Endothelial cell of umbilical vein (primary cell): ENCODE data around the gene SMARCC2. TPM values are rescaled to one million over a fixed set of nuclear protein-coding genes. Genes with fewer than 3 reads are reported as not detected.
A peak's percentile ranks its signal among the peaks of the same experiment; 100 is the strongest.

Experiments
- BruUV-seq: library from RNA; stranded (reverse); fragments of 400-500 nt; replicated peaks from 2 replicates; lab custom pipeline; 2021; lab: Mats Ljungman, UMichigan
- CTCF ChIA-PET: fragments of 300-600, 350-600 bp; sonication (Branson Sonifier 250); formaldehyde crosslinking; loops from one replicate; lab custom pipeline; 2021; ENCODE audit warnings: antibody characterized with exemption, inconsistent platforms; lab: Charles Lee
- POLR2A ChIA-PET: fragments of 300-600, 350-600 bp; sonication (Branson Sonifier 250); formaldehyde crosslinking; loops from one replicate; lab custom pipeline; 2021; ENCODE audit warnings: antibody characterized with exemption, inconsistent platforms; lab: Charles Lee
- DNase-seq: peaks from one replicate; pipeline ENCODE4 v3.0.0-alpha.2; 2011; ENCODE audit warnings: low read depth, low spot score
- FAIRE-seq: peaks from 2 replicates; lab custom pipeline; 2011; peaks lifted over from hg19 to GRCh38; lab: Jason Lieb, UNC
- H2AFZ ChIP-seq: 2 replicates; pipeline ENCODE4 v1.6.0; 2012; ENCODE audit warnings: low read depth, low read length, control low read depth, inconsistent platforms
- H3K27ac ChIP-seq: 2 replicates; pipeline ENCODE4 v1.5.1; 2011; ENCODE audit warnings: low read depth, mild to moderate bottlenecking, control low read depth, low read length, moderate library complexity; ENCODE audit not compliant: insufficient read depth
- H3K27me3 ChIP-seq, 2 experiments: 2 replicates each; pipeline versions ENCODE4 v1.6.0 to v1.6.1; 2011; ENCODE audit warnings: low read length in 2 of 2, mixed read lengths in 1 of 2; ENCODE audit not compliant: control insufficient read depth in 2 of 2, insufficient read depth in 2 of 2
- H3K36me3 ChIP-seq, 2 experiments: 2 replicates in 1 of 2; 3 replicates in 1 of 2; pipeline ENCODE4 v1.5.1; 2011; ENCODE audit warnings: low read length in 2 of 2, mild to moderate bottlenecking in 1 of 2, moderate library complexity in 1 of 2; ENCODE audit not compliant: control insufficient read depth in 2 of 2, insufficient read depth in 2 of 2; ENCODE audit errors: extremely low read depth in 1 of 2
- H3K4me1 ChIP-seq: 3 replicates; pipeline ENCODE4 v1.5.1; 2011; ENCODE audit warnings: mild to moderate bottlenecking, low read length; ENCODE audit not compliant: control insufficient read depth, insufficient read depth; ENCODE audit errors: extremely low read depth
- H3K4me2 ChIP-seq: 2 replicates; pipeline ENCODE4 v1.6.1; 2011; ENCODE audit warnings: low read length, control low read depth, mixed read lengths; ENCODE audit not compliant: insufficient read depth
- H3K4me3 ChIP-seq, 3 experiments: fragments of 200-600 bp in 1 of 3; sonication (generic), shearing (Covaris generic) in 1 of 3; replicated peaks in 1 of 3; 2 replicates each; pipeline ENCODE4 v1.5.1; 2011 to 2016; ENCODE audit warnings: control low read depth in 3 of 3, low read length in 3 of 3, mild to moderate bottlenecking in 2 of 3, inconsistent platforms in 1 of 3, low read depth in 1 of 3, moderate library complexity in 1 of 3; ENCODE audit not compliant: insufficient read depth in 1 of 3
- H3K79me2 ChIP-seq: 2 replicates; pipeline ENCODE4 v1.6.0; 2012; ENCODE audit warnings: low read length, inconsistent platforms; ENCODE audit not compliant: control insufficient read depth, insufficient read depth
- H3K9ac ChIP-seq: replicated peaks from 2 replicates; pipeline ENCODE3; 2011; ENCODE audit warnings: low read length, control low read depth; ENCODE audit not compliant: insufficient read depth; ENCODE audit errors: extremely low read depth
- H3K9me1 ChIP-seq: replicated peaks from 3 replicates; pipeline ENCODE4 v1.6.0; 2011; ENCODE audit warnings: mild to moderate bottlenecking, low read length; ENCODE audit not compliant: control insufficient read depth, insufficient read depth; ENCODE audit errors: extremely low read depth
- H3K9me3 ChIP-seq: replicated peaks from 2 replicates; pipeline ENCODE4 v1.5.1; 2012; ENCODE audit warnings: low read length, inconsistent platforms; ENCODE audit not compliant: control insufficient read depth, insufficient read depth
- H4K20me1 ChIP-seq: replicated peaks from 2 replicates; pipeline ENCODE3; 2011; ENCODE audit warnings: mild to moderate bottlenecking, low read length; ENCODE audit not compliant: control insufficient read depth, insufficient read depth; ENCODE audit errors: extremely low read depth
- EZH2 ChIP-seq: IDR thresholded peaks from 2 replicates; pipeline ENCODE4 v1.6.1; 2012; ENCODE audit warnings: borderline replicate concordance, low read depth, mild to moderate bottlenecking, moderate library complexity, low read length, inconsistent platforms; ENCODE audit not compliant: severe bottlenecking
- FOS ChIP-seq: IDR thresholded peaks from 2 replicates; pipeline ENCODE4 v1.6.1; 2011; ENCODE audit warnings: mild to moderate bottlenecking, low read length, moderate library complexity, borderline replicate concordance; ENCODE audit not compliant: insufficient read depth
- GATA2 ChIP-seq: IDR thresholded peaks from 2 replicates; pipeline ENCODE4 v1.7.0; 2011; ENCODE audit warnings: low read depth, mild to moderate bottlenecking, moderate library complexity, mixed read lengths, low read length; ENCODE audit not compliant: insufficient read length, insufficient read depth
- MAX ChIP-seq: IDR thresholded peaks from 2 replicates; pipeline ENCODE4 v1.6.1; 2011; ENCODE audit not compliant: insufficient read depth, insufficient read length
- MYC ChIP-seq: IDR thresholded peaks from one replicate; pipeline ENCODE4 v1.6.1; 2011; ENCODE audit warnings: mild to moderate bottlenecking, low read depth, low read length
- POLR2A ChIP-seq: IDR thresholded peaks from 2 replicates; pipeline ENCODE4 v1.6.1; 2012; ENCODE audit warnings: low read depth, mild to moderate bottlenecking, control low read depth, low read length
- POLR2AphosphoS5 ChIP-seq: IDR thresholded peaks from 2 replicates; pipeline ENCODE4 v1.6.1; 2012; ENCODE audit warnings: low read depth, mild to moderate bottlenecking, control low read depth, low read length, moderate library complexity; ENCODE audit not compliant: insufficient read depth
- dilution Hi-C: fragments of 300-500 bp; cut with MboI; formaldehyde crosslinking; loops from one replicate; pipeline ENCODE4 v1.15.0; 2019; ENCODE audit warnings: low sequenced_read_pairs; ENCODE audit not compliant: extremely low pct_ligation_motif_present
- intact Hi-C: fragments of 100-400 bp; cut with micrococcal nuclease; formaldehyde crosslinking; loops from one replicate; pipeline ENCODE4 v1.10.0; 2022
- polyA plus RNA-seq, 4 experiments: library from polyadenylated mRNA; depleted of rRNA in 3 of 4; stranded (reverse) in 3 of 4; unstranded in 1 of 4; fragments of >200 nt; gene quantifications; 2 replicates each; pipeline versions ENCODE4 v1.2.1 to v1.2.3, GENCODE V29; 2011 to 2012; ENCODE audit warnings: missing spikeins in 1 of 4
- total RNA-seq: library from RNA; stranded (reverse); gene quantifications from 2 replicates; pipeline ENCODE4 v1.2.3, GENCODE V29; 2021

The SMARCC2 gene
- total and polyA plus RNA-seq, 2 donors (not counting 3 experiments of a cell fraction or from before 2014, with no cell fraction given) = 51.9 to 121 TPM

GRCh38 chr12:56189918-56190694 lies 823 bp upstream of the SMARCC2 start:
- DNase-seq (peak; percentile 87), FAIRE-seq (peak; percentile 37)
- POLR2A ChIA-PET = interaction anchor here (0.7 to 3.1 kb wide), 6 partner anchors 27 to 170 kb away, joined by 4 to 18 read pairs (median 4); partner anchors contain the start of genes PA2G4, RNF41, RPL41 and STAT2
- intact Hi-C loops (loop anchor here (1.0 to 2.0 kb wide), 5 partner anchors 33 to 451 kb away; no protein-coding TSS in a partner anchor), dilution Hi-C loops (no loop called here)
- peaks cover 30% of the 10 kb centered on the region for H3K79me2 ChIP-seq
- peak overlapping the region; percentile 55 for H3K9ac ChIP-seq
- no peaks in the 10 kb centered on the region for H4K20me1 ChIP-seq
- peaks cover 20% of the 10 kb centered on the region for H3K4me1 ChIP-seq
- peaks cover 3 to 4% of the 10 kb centered on the region in 2 experiments for H3K36me3 ChIP-seq
- peak overlapping the region; percentile 70 for H3K4me2 ChIP-seq
- H2AFZ ChIP-seq = peak overlapping the region; percentile 88
- no peaks in the 10 kb centered on the region for H3K9me3 ChIP-seq
- H3K27me3 ChIP-seq = no peaks in the 10 kb centered on the region
- TSS peak; percentile 68 for BruUV-seq
- H3K4me3 ChIP-seq = peak overlapping the region; percentile 53 to 95 (median 65)
- H3K27ac ChIP-seq = peak overlapping the region; percentile 24
- TF ChIP-seq FOS = no peak
- TF ChIP-seq POLR2AphosphoS5 = no peak
- peak; percentile 32 for TF ChIP-seq MYC
- no peak for TF ChIP-seq MAX
- TF ChIP-seq POLR2A = no peak
- no peaks in the 10 kb centered on the region for H3K9me1 ChIP-seq
- CTCF ChIA-PET = interaction anchor here (0.6 to 4.4 kb wide), 45 partner anchors 9 to 473 kb away, joined by 3 to 236 read pairs (median 6); partner anchors contain the start of genes ANKRD52, CNPY2, COQ10A and ESYT1

- Histone ChIP-seq H3K27ac (peak overlapping the region; percentile 15), H3K4me2 (peak overlapping the region; percentile 98), H3K4me3 (peak overlapping the region; percentile 70 to 95 (median 89)), H3K36me3 (peaks cover 8 to 9% of the 10 kb centered on the region in 2 experiments), H3K4me1 (peaks cover 20% of the 10 kb centered on the region), H3K27me3 (no peaks in the 10 kb centered on the region), H2AFZ (peak overlapping the region; percentile 39), H3K79me2 (peaks cover 33% of the 10 kb centered on the region), H4K20me1 (no peaks in the 10 kb centered on the region), H3K9ac (peak overlapping the region; percentile 77), H3K9me3 (no peaks in the 10 kb centered on the region), H3K9me1 (no peaks in the 10 kb centered on the region)
- TF ChIP-seq MYC (no peak), FOS (no peak), EZH2 (no peak), GATA2 (no peak), POLR2A (peak; percentile 3)
- BruUV-seq = no TSS peak
- intact Hi-C loops (loop anchor here (1.0 to 2.0 kb wide), 5 partner anchors 31 to 450 kb away; no protein-coding TSS in a partner anchor), dilution Hi-C loops (no loop called here)
- ChIA-PET POLR2A (interaction anchor here (0.9 to 3.1 kb wide), 5 partner anchors 26 to 71 kb away, joined by 4 to 18 read pairs (median 4); partner anchors contain the start of genes ESYT1, RNF41, RPL41 and ZC3H10), CTCF (interaction anchor here (0.9 to 4.4 kb wide), 26 partner anchors 10 to 459 kb away, joined by 3 to 236 read pairs (median 10); partner anchors contain the start of genes ANKRD52, CNPY2, COQ10A and ESYT1)
- peak; percentile 24 for FAIRE-seq
- peak; percentile 18 for DNase-seq
Measured at GRCh38 chr12:56188778-56189098, 545 bp downstream of the SMARCC2 start.
